WERI-Rb-1 (cell line): ENCODE measurements around the gene TSHZ2.

Source experiments
- DNase-seq: peaks from one replicate; pipeline ENCODE4 v3.0.0-alpha.2; 2020
- H3K27ac ChIP-seq: fragments of 250-450 bp; sonication (Bioruptor Pico); 2 replicates; pipeline ENCODE4 v1.5.1; 2020; ENCODE audit warnings: mild to moderate bottlenecking, moderate library complexity
- H3K27me3 ChIP-seq: fragments of 250-450 bp; sonication (Bioruptor Pico); 2 replicates; pipeline ENCODE4 v1.5.1; 2021; ENCODE audit warnings: mild to moderate bottlenecking, low read depth, moderate library complexity; ENCODE audit not compliant: insufficient read depth, severe bottlenecking
- H3K36me3 ChIP-seq: fragments of 250-450 bp; sonication (Bioruptor Pico); 2 replicates; pipeline ENCODE4 v1.5.1; 2020; ENCODE audit warnings: mild to moderate bottlenecking, moderate library complexity
- H3K4me3 ChIP-seq: 2 replicates; pipeline ENCODE4 v1.5.1; 2011; ENCODE audit warnings: low read depth, mild to moderate bottlenecking, control low read depth, low read length
- H3K9me3 ChIP-seq: fragments of 250-450 bp; sonication (Bioruptor Pico); 2 replicates; pipeline ENCODE4 v1.5.1; 2021; ENCODE audit warnings: mild to moderate bottlenecking, moderate library complexity; ENCODE audit not compliant: severe bottlenecking
- TF ChIP-seq, protein P1 (sequence below): IDR thresholded peaks from 2 replicates; pipeline ENCODE4 v1.5.1; 2011; ENCODE audit warnings: low read depth, mild to moderate bottlenecking, control low read depth, inconsistent platforms, low read length

The TSHZ2 gene

GRCh38 chr20:53439616-53440015 lies 467.5 kb downstream of the TSHZ2 start:
- H3K9me3 ChIP-seq: no peaks in the 10 kb centered on the region
- no peak overlapping the region for H3K27ac ChIP-seq
- DNase-seq: no peak
- H3K27me3 ChIP-seq: peaks cover 74% of the 10 kb centered on the region
- H3K36me3 ChIP-seq: no peaks in the 10 kb centered on the region
- TF ChIP-seq, protein P1, sequence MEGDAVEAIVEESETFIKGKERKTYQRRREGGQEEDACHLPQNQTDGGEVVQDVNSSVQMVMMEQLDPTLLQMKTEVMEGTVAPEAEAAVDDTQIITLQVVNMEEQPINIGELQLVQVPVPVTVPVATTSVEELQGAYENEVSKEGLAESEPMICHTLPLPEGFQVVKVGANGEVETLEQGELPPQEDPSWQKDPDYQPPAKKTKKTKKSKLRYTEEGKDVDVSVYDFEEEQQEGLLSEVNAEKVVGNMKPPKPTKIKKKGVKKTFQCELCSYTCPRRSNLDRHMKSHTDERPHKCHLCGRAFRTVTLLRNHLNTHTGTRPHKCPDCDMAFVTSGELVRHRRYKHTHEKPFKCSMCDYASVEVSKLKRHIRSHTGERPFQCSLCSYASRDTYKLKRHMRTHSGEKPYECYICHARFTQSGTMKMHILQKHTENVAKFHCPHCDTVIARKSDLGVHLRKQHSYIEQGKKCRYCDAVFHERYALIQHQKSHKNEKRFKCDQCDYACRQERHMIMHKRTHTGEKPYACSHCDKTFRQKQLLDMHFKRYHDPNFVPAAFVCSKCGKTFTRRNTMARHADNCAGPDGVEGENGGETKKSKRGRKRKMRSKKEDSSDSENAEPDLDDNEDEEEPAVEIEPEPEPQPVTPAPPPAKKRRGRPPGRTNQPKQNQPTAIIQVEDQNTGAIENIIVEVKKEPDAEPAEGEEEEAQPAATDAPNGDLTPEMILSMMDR: no peak
- no peak overlapping the region for H3K4me3 ChIP-seq

DNA sequence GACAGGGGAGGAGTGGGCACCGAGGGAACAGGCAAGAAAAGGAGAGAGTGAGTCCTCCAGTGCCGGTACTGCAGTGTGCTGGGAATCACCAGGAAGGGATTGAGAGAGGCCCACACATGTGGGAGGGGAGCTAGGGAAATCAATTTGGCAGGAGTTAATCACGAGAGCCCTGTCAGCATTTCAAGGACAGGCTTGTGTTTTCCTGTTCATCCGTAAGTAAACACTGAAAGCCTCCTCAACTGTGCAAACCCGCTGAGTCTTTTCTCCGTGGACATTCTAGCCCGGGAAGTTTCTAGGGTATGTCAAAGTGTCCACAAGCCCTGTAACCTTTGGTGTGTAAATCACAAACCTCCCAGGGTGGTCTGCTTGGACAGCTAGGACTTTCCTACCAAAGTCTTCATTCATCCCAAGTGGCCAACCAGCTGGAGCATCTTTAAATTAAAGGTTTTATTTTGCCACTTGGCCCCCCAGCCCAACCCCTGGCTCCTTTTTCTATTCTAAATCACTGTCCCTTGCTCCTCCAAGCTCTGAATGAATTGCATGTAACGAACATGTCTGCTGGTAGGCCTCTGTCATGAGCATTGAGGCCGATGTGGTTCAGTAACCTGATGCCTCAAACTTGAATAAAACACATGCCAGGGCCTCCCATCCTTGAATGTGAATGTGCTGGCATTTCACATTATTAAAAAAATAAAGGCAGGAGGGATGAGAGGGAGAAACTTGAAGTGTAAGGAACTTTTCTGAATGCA lies 472.4 kb downstream of the TSHZ2 start:
- no peak overlapping the region for H3K4me3 ChIP-seq
- no peak for DNase-seq
- no peaks in the 10 kb centered on the region for H3K36me3 ChIP-seq
- no peak overlapping the region for H3K27ac ChIP-seq
- TF ChIP-seq, protein P1: no peak
- H3K9me3 ChIP-seq: peaks cover 3% of the 10 kb centered on the region
- peaks cover 82% of the 10 kb centered on the region for H3K27me3 ChIP-seq

DNA sequence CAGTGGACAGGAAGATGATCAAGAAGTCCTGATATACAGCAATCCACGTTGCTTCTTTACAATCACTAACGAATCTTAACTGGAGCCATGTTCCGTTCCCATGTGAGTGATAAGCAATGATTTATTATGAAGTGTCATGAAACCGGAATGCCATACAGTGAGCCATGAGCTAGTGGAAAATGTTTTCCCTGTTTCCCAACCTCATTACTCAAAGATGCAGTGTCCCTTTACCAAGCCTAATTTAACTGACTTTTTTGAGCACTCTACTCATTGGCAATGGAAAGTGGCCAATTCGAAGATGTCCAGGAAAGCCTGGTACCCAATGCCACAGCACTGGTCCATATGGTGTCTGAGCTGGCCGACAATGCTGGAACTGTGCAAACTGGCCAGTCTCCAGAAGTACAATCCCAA lies 473.2 kb downstream of the TSHZ2 start:
- Histone ChIP-seq H3K27me3 (peaks cover 77% of the 10 kb centered on the region), H3K9me3 (peaks cover 3% of the 10 kb centered on the region), H3K36me3 (no peaks in the 10 kb centered on the region), H3K27ac (no peak overlapping the region), H3K4me3 (no peak overlapping the region)
- TF ChIP-seq, protein P1: no peak
- no peak for DNase-seq

- Histone ChIP-seq H3K27me3 (peaks cover 71% of the 10 kb centered on the region), H3K27ac (no peak overlapping the region), H3K9me3 (peaks cover 3% of the 10 kb centered on the region), H3K36me3 (no peaks in the 10 kb centered on the region), H3K4me3 (no peak overlapping the region)
- TF ChIP-seq, protein P1: no peak
- no peak for DNase-seq
Measured at GRCh38 chr20:53445932-53446331, 473.8 kb downstream of the TSHZ2 start.

- Histone ChIP-seq H3K36me3 (no peaks in the 10 kb centered on the region), H3K9me3 (peaks cover 3% of the 10 kb centered on the region), H3K27me3 (peaks cover 71% of the 10 kb centered on the region), H3K4me3 (no peak overlapping the region), H3K27ac (no peak overlapping the region)
- DNase-seq: no peak
- TF ChIP-seq, protein P1: no peak
Measured at GRCh38 chr20:53447316-53447715, 475.2 kb downstream of the TSHZ2 start.

GRCh38 chr20:53448426-53448825 lies 476.3 kb downstream of the TSHZ2 start:
- Histone ChIP-seq H3K27me3 (peaks cover 60% of the 10 kb centered on the region), H3K9me3 (peaks cover 3% of the 10 kb centered on the region), H3K36me3 (no peaks in the 10 kb centered on the region), H3K27ac (no peak overlapping the region), H3K4me3 (no peak overlapping the region)
- DNase-seq: no peak
- TF ChIP-seq, protein P1: no peak
